Measurements from ENCODE around the gene CASK.

- TF ChIP-seq SOX6 (IDR thresholded peaks at IDR 0.05) (no peak), REST (IDR thresholded peaks at IDR 0.05; ENCODE audit: borderline replicate concordance) (no peak), REST (CRISPR knock-in tag; IDR thresholded peaks at IDR 0.05; ENCODE audit: low read depth) (no peak), POLR2A (conservative IDR thresholded peaks at IDR 0.05) (no peak), E2F6 (IDR thresholded peaks at IDR 0.05; ENCODE audit: borderline replicate concordance in 1 of 2, extremely low read depth in 1 of 2, insufficient read depth in 1 of 2, insufficient read length in 1 of 2, low read depth in 1 of 2, low read length in 1 of 2, poor library complexity in 1 of 2, severe bottlenecking in 1 of 2) (no peak), CTCF (IDR thresholded peaks at IDR 0.05 in 2 of 3, conservative IDR thresholded peaks at IDR 0.05 in 1 of 3; ENCODE audit: insufficient read depth in 2 of 3, low read depth in 1 of 3, low read length in 3 of 3) (no peak), TEAD2 (tag; IDR thresholded peaks at IDR 0.05) (no peak), SMARCA5 (IDR thresholded peaks at IDR 0.05) (no peak), NCOA1 (IDR thresholded peaks at IDR 0.05; ENCODE audit: low read depth) (no peak), ZNF274 (IDR thresholded peaks at IDR 0.05; ENCODE audit: borderline replicate concordance, low read depth, low read length) (no peak), RAD21 (CRISPR knock-in tag; conservative IDR thresholded peaks at IDR 0.05 in 1 of 2, IDR thresholded peaks at IDR 0.05 in 1 of 2) (no peak), LARP7 (IDR thresholded peaks at IDR 0.05) (no peak), ELK1 (CRISPR knock-in tag; IDR thresholded peaks at IDR 0.05) (no peak), POLR2AphosphoS5 (IDR thresholded peaks at IDR 0.05; ENCODE audit: control insufficient read depth, insufficient read depth, low read depth, low read length) (no peak), PATZ1 (CRISPR knock-in tag; IDR thresholded peaks at IDR 0.05; ENCODE audit: borderline replicate concordance) (no peak)
Observed at GRCh38 chrX:41889317-41890025, 33.9 kb downstream of the CASK start.
